HG03095 (cell line): ENCODE measurements around the gene DCLRE1A.

Source experiments
- ATAC-seq: cut with Tn5 transposase; IDR thresholded peaks from one replicate; pipeline ENCODE4 v1.9.1; 2021; ENCODE audit warnings: moderate library complexity; ENCODE audit not compliant: unreplicated experiment

The DCLRE1A gene

GRCh38 chr10:113801569-113801968 is 52.3 kb downstream of the DCLRE1A start:
- no peak for ATAC-seq

GRCh38 chr10:113791691-113792090 is 62.2 kb downstream of the DCLRE1A start:
- ATAC-seq, result no peak

GRCh38 chr10:113788604-113789083 is 65.2 kb downstream of the DCLRE1A start:
- ATAC-seq, result peak; percentile 80
